NB4 (cell line): ENCODE data around the gene AP2B1.

Source experiments
- DNase-seq: peaks from one replicate; pipeline ENCODE4 v3.0.0; 2010; ENCODE audit warnings: low read depth
- H3K4me3 ChIP-seq: one replicate; pipeline ENCODE4 v1.5.1; 2011; ENCODE audit warnings: mild to moderate bottlenecking, low read depth, low read length, moderate library complexity
- CTCF ChIP-seq: IDR thresholded peaks from one replicate; pipeline ENCODE4 v1.5.1; 2012; ENCODE audit warnings: low read depth, low read length
- MAX ChIP-seq: IDR thresholded peaks from 2 replicates; pipeline ENCODE4 v1.6.1; 2011; ENCODE audit warnings: low read depth, low read length
- MYC ChIP-seq: IDR thresholded peaks from 2 replicates; pipeline ENCODE4 v1.6.1; 2011; ENCODE audit warnings: low read depth, low read length
- POLR2A ChIP-seq: IDR thresholded peaks from 2 replicates; pipeline ENCODE4 v1.6.1; 2011; ENCODE audit warnings: mild to moderate bottlenecking; ENCODE audit not compliant: insufficient read length; ENCODE audit errors: extremely low read depth

AP2B1 gene

GRCh38 chr17:35665662-35666061 lies 78.5 kb downstream of the AP2B1 start:
- H3K4me3 ChIP-seq: no peak overlapping the region
- TF ChIP-seq MYC (no peak), CTCF (no peak), POLR2A (no peak)
- no peak for DNase-seq

DNA sequence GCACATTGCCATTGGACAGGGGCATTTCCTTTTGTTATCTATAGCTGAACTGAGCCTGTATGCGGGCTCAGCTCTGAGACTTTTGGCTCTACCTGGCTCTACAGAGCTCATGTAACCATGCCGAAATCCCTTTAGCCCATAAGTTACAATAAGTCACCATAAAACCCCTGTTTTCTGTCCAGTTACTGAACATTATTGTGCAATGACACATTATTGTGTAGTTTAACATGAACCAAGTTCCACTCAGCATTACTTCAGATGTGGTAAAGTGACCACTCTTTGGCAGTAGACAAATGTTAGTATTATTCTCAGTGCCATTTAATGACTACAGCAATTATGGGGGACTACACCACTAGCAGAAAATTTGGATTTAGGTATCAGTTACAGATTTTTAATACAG lies 78.9 kb downstream of the AP2B1 start:
- H3K4me3 ChIP-seq: no peak overlapping the region
- no peak for DNase-seq
- TF ChIP-seq CTCF: no peak
- TF ChIP-seq MYC: no peak
- no peak for TF ChIP-seq POLR2A
- no peak for TF ChIP-seq MAX

GRCh38 chr17:35666967-35667532 lies 79.9 kb downstream of the AP2B1 start:
- TF ChIP-seq POLR2A (no peak), MAX (no peak), CTCF (no peak), MYC (no peak)
- DNase-seq: no peak
- H3K4me3 ChIP-seq: no peak overlapping the region

DNA sequence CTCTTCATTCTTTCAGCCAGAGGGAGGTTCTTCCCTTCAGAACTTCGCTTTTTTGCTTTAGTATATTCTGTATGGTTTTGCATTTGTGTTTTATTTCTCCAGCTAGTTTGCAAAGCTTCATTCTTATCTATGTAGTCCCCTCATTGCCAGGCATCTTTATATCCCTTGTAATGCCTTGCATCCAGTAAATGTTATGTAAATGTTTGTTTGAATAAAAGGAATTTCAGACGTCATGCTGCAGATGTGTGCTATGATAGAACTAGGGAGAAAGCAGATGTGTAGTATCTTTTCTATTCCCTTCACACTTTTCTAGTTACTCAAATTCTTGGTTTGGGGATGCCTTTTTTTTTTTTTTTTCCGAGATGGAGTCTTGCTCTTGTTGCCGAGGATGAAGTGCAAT lies 81.7 kb downstream of the AP2B1 start:
- TF ChIP-seq POLR2A (no peak), CTCF (no peak), MYC (no peak), MAX (no peak)
- no peak for DNase-seq
- no peak overlapping the region for H3K4me3 ChIP-seq

GRCh38 chr17:35674552-35674951 lies 87.4 kb downstream of the AP2B1 start:
- no peak overlapping the region for H3K4me3 ChIP-seq
- no peak for DNase-seq
- TF ChIP-seq MYC (no peak), MAX (no peak), POLR2A (no peak), CTCF (no peak)

DNA sequence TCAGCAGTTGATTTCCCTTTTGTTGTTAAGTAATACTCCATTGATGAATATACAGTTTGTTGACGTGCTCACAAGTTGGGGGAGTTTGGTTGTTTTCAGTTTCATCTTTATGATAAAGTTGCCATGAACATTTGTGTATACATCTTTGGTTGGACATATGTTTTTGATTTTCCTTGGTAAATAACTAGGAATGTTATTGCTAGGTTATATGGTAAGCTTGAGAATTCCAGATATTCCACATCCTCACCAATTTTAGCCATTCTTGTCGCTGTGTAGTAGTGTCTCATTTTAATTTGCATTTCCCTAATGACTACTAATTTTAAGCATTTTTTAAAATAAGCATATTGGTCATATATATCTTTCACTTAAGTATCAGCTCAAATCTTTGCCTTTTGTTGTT lies 89.3 kb downstream of the AP2B1 start:
- TF ChIP-seq MYC: no peak
- TF ChIP-seq CTCF: no peak
- no peak for TF ChIP-seq MAX
- TF ChIP-seq POLR2A: no peak
- H3K4me3 ChIP-seq: no peak overlapping the region
- no peak for DNase-seq
